KOPT-K1 (cell line): ENCODE measurements around the gene NXF2.
"Not testable (repeated sequence)": the region's sequence is repeated elsewhere in the genome, so short reads cannot be mapped to it uniquely, and the experiment has no call there.

Experiments used
- H3K27ac ChIP-seq: fragments of 200-600 bp; sonication (generic); 2 replicates; pipeline ENCODE4 v1.5.1; 2016; ENCODE audit warnings: antibody characterized with exemption, mild to moderate bottlenecking, low read depth, low read length; ENCODE audit not compliant: poor library complexity, severe bottlenecking
- H3K36me3 ChIP-seq: fragments of 200-600 bp; sonication (generic); 2 replicates; pipeline ENCODE4 v1.5.1; 2017; ENCODE audit warnings: antibody characterized with exemption, mild to moderate bottlenecking, low read length, moderate library complexity; ENCODE audit not compliant: insufficient read depth
- H3K9me3 ChIP-seq: fragments of 200-600 bp; sonication (generic); 2 replicates; pipeline ENCODE4 v1.5.1; 2017; ENCODE audit warnings: antibody characterized with exemption, low read length, mild to moderate bottlenecking; ENCODE audit not compliant: insufficient read depth, poor library complexity, severe bottlenecking

NXF2 gene, protein sequence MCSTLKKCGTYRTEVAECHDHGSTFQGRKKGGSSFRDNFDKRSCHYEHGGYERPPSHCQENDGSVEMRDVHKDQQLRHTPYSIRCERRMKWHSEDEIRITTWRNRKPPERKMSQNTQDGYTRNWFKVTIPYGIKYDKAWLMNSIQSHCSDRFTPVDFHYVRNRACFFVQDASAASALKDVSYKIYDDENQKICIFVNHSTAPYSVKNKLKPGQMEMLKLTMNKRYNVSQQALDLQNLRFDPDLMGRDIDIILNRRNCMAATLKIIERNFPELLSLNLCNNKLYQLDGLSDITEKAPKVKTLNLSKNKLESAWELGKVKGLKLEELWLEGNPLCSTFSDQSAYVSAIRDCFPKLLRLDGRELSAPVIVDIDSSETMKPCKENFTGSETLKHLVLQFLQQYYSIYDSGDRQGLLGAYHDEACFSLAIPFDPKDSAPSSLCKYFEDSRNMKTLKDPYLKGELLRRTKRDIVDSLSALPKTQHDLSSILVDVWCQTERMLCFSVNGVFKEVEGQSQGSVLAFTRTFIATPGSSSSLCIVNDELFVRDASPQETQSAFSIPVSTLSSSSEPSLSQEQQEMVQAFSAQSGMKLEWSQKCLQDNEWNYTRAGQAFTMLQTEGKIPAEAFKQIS

DNA sequence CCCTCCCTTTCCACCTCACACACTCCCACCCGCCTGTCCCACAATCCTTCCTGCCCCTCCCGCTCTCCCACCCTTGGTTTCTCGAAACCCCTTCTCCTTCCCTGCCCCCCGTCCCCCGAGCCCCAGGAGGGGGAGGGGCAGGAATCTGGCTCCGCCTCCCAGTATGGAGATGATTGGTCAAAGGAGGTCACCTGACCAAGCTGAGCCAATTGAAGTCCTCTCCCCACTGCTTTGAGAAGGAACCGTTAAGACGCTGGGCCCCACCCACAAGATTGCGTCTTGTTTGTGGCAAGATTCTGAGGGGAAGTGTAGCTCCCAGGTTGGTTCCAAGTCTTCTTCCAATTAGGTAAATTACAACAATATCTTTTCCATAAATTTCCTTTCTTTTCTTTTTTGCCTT, at the start of gene NXF2:
Gene NXF2 (plus strand): TSS at position 275 of the 400 bp plus-strand sequence. CDS start 59,912 bp downstream, outside the sequence.
- H3K36me3 ChIP-seq, H3K27ac ChIP-seq, H3K9me3 ChIP-seq: not testable (repeated sequence)

DNA sequence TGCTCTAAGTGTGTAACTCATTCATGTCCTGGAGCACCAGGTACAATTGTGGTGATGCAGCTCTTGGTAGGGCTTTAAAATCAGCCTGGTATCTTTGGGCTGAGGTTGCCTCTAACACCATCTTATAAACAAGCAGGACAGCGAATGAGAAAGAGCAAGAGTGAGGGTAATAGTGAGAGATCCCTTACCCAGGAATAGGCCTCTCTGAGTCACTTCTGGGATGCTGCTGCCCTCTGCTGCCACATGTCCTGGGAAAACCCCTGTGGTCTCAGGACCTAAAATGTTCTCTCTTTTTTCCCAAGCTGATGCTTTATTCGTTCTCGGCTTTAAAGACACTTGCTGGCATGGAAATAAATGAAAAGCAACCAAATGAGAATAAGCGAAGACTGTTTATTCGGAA, 39.0 kb upstream of the NXF2 start:
- not testable (repeated sequence) for H3K27ac ChIP-seq, H3K36me3 ChIP-seq, H3K9me3 ChIP-seq

DNA sequence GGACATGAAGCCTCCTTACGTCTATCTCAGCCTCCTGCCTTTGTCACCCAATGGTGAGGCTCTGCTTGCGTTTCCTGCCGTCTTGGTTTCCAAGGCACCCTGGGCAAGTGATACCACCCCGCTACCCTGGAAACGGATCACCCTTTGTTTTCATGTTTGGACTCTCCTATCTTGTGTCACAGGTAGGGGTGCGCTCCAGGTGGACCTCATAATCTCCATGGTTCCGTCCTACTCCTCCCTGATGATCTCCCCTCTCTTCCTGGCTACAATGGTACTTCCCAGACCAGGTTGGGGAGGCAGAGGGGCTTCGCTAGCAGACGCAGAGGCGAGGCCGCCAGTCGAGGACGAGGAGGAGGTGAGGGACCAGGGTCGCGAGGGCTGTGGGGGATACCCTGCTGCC, 32.0 kb upstream of the NXF2 start, which contains the start of gene TCP11X1:
Gene TCP11X1 (plus strand): TSS at position 316 of the 400 bp plus-strand sequence.
- H3K27ac ChIP-seq, H3K9me3 ChIP-seq, H3K36me3 ChIP-seq: not testable (repeated sequence)

DNA sequence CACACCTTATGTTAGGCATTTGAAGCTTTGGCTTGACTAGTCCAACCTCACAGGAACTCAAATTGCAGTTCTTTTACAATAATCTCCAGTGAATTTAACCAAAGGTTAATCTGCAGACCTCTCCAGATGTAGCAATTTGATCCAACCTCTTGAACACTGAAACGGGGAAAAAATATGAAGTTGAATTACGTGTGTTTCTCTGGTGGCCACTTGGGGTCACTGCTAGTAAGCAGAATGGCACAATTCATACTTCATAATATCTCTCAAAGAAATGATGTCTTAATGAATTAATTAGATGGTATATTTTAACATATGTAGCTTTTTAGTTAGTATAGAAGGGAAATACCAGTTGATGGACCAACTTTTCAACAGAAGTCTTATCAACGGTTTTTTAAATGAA, 30.5 kb upstream of the NXF2 start:
- H3K36me3 ChIP-seq, H3K9me3 ChIP-seq, H3K27ac ChIP-seq: not testable (repeated sequence)

DNA sequence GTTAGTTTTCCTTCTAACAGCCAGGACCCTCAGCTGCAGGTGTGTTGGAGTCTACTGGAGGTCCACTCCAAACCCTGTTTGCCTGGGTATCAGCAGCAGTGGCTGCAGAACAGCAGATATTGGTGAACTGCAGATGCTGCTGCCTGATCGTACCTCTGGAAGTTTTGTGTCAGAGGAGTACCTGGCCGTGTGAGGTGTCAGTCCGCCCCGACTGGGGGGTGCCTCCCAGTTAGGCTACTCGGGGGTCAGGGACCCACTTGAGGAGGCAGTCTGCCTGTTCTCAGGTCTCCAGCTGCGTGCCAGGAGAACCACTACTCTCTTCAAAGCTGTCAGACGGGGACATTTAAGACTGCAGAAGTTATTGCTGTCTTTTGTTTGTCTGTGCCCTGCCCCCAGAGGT, 11.3 kb upstream of the NXF2 start:
- H3K9me3 ChIP-seq, H3K36me3 ChIP-seq, H3K27ac ChIP-seq: not testable (repeated sequence)

DNA sequence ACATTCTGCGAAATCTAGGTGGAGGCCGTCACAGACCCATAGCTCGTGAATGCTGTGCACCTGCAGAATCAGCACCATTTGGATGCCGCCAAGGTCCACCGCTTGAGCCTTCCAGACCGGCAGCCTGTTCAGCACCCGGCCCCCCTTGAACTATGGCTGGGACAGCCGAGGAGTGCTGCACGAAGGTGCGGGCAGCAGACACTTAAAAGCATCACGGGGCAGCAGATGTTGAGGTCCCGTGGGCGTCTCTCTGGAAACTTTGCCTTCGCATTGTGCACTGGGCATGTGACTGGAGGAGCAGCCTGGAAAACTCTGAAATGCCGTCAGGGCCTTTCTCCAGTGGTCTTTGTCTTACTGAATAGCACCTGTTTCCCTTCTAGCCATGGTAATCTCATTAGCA, 6.7 kb upstream of the NXF2 start:
- not testable (repeated sequence) for H3K27ac ChIP-seq, H3K36me3 ChIP-seq, H3K9me3 ChIP-seq

DNA sequence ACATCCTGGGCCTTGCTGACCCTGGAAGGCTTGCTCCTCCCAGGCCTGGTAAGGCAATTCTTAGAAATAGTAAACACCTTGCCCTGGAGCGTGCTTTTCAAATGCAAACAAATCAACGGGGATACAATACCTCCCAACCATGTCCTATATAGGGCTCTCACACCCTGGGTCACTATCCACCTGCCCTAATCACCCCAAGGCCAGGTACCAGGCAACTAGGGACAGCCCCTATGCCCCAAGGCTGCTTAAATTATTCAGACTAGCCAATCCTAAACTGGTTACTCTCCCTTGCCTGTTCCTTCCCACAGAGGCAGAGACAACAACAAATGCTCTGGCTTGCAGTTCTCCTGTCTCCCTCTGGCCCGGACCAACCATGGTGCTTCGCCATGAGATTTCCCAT, 25.3 kb downstream of the NXF2 start:
- H3K9me3 ChIP-seq, H3K27ac ChIP-seq, H3K36me3 ChIP-seq: not testable (repeated sequence)

DNA sequence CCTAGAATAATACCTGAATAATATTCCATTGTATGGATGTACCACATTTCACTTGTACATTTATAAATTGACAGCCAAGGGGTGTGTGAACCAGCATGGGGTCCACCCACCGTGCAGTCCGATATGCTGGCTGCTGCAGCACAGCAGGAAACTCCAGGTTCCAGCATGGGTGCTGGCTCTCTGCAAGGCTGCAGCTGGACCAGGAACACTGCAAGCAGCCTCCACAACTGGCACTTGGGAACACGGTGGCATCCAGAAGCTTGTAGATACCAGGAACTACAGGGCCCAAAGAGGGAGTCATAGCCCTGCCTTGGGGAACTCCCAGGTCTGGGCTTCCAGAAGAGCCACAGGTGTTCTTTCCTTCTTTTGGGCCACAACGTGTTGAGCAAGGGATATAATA, 91.2 kb downstream of the NXF2 start:
- no peaks in the 10 kb centered on the region for H3K36me3 ChIP-seq
- H3K27ac ChIP-seq = no peak overlapping the region
- H3K9me3 ChIP-seq = no peaks in the 10 kb centered on the region

DNA sequence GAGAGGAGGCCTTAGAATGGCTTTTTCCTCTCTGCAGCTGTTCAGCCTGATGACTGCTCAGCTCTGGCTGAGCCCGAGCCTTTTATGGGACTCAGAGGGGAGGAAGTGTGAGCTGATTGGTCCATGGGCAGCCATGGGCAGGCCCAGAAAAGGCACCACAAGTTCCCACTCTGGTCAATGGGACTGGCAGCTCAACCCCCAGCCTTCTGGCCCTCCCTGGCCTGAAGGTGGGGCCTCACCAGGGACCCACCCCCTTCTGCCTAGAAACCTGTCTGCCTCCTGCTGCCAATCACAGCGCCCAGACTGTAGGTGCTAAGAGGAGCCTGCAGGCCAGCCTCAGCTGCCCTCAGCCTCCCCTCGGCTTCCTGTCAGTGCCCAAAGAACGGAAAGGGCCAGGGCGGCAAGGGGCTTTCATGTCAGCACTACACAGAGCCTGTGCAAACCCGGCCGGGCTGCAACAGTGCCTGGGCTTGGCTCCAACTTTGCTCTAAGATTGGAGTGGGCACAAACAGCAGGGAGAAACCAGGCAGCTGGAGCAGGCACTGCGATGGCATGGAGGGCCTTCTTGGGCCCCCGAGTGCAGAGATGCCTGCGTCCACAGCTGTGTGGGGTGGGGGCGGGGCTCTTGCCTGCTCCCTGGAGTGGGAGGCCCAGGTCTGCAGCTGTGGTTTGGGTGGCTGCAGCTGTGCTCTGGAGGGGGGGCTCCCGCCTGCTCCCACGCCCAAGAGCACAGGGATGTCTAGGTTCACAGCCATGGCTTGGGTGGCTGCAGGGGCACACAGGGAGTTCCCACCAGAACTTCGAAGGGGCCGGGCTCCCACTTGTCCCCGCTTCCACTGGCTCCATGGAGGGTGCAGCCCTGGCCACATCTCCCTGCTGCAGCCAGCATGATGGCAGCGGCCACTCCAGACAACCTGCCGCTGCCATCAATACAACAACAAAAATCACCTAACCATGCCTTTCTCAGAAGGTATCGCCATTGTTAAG, 92.6 kb downstream of the NXF2 start:
- Histone ChIP-seq H3K9me3 (no peaks in the 10 kb centered on the region), H3K27ac (no peak overlapping the region), H3K36me3 (no peaks in the 10 kb centered on the region)

DNA sequence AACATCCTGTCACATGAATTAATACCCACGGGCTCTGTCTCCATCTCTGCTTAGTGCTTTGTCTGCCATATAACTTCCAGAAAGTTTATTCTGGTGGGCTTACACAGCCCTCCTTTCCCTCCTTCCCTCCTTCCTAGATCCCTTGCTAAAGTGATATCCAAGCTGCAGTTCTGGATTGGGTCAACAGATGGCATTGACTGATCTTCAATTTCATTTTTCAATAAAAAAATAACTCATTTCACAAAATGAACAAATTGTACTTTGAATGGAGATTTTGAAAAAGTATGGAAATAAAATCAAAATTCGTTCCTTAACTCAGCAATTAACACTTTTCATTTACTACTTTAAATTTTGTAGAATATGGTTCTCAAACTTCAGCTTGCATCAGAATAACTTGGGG, 94.9 kb downstream of the NXF2 start:
- H3K36me3 ChIP-seq = no peaks in the 10 kb centered on the region
- no peaks in the 10 kb centered on the region for H3K9me3 ChIP-seq
- no peak overlapping the region for H3K27ac ChIP-seq

DNA sequence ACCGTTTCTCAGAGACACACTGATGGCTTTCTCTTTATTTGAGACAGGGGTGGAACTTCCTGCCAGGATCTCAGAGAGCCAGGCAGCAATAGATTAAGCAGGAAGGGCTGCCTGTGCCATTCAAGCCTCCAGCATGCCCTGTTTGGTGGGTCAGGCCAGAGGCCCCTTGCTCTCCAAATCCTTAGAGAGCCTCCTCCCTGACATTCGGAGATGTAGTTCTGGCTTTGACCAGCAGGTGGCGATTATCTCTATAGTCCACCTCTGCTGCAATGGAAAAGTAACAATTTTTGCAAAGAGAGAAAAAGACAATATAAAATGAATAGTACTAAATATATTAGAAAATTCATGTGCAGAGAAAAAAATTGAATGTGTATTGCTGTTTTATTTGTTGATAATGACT, 98.9 kb downstream of the NXF2 start:
- no peak overlapping the region for H3K27ac ChIP-seq
- no peaks in the 10 kb centered on the region for H3K36me3 ChIP-seq
- H3K9me3 ChIP-seq = no peaks in the 10 kb centered on the region
